EH (cell line): ENCODE measurements around the gene POLR3B.
"Not testable (repeated sequence)": the region's sequence is repeated elsewhere in the genome, so short reads cannot be mapped to it uniquely, and the experiment has no call there.

Source experiments
- DNase-seq: peaks from one replicate; pipeline ENCODE4 v3.0.0-alpha.2; 2015; ENCODE audit warnings: low read depth

POLR3B gene

GRCh38 chr12:106357549-106358395, at the start of gene POLR3B:
TSS of gene POLR3B (plus strand) at chr12:106357748. CDS start at chr12:106357880, 132 bp downstream.
- DNase-seq: peak; percentile 95

GRCh38 chr12:106308121-106308520, 49.4 kb upstream of the POLR3B start:
- no peak for DNase-seq

GRCh38 chr12:106308611-106309010, 48.9 kb upstream of the POLR3B start:
- DNase-seq: no peak

- peak; percentile 85 for DNase-seq
Observed at GRCh38 chr12:106309671-106310505, 47.7 kb upstream of the POLR3B start.

- no peak for DNase-seq
Observed at GRCh38 chr12:106310687-106311086, 46.9 kb upstream of the POLR3B start.

GRCh38 chr12:106311139-106311538, 46.4 kb upstream of the POLR3B start:
- DNase-seq: no peak

- not testable (repeated sequence) for DNase-seq
Observed at GRCh38 chr12:106313413-106313812, 44.1 kb upstream of the POLR3B start.

- DNase-seq: no peak
Observed at GRCh38 chr12:106315523-106315922, 42.0 kb upstream of the POLR3B start.

GRCh38 chr12:106317406-106318082, 40.0 kb upstream of the POLR3B start:
- no peak for DNase-seq

GRCh38 chr12:106321139-106321850, 36.3 kb upstream of the POLR3B start:
- DNase-seq: no peak

- DNase-seq: no peak
Observed at GRCh38 chr12:106323537-106323936, 34.0 kb upstream of the POLR3B start.

GRCh38 chr12:106327309-106327869, 30.2 kb upstream of the POLR3B start:
- DNase-seq: no peak

- DNase-seq: no peak
Observed at GRCh38 chr12:106328735-106329134, 28.8 kb upstream of the POLR3B start.

GRCh38 chr12:106329231-106329982, 28.1 kb upstream of the POLR3B start:
- DNase-seq: no peak

GRCh38 chr12:106331599-106331998, 25.9 kb upstream of the POLR3B start:
- DNase-seq: no peak

GRCh38 chr12:106332536-106332935, 25.0 kb upstream of the POLR3B start:
- DNase-seq: no peak

GRCh38 chr12:106333010-106333409, 24.5 kb upstream of the POLR3B start:
- no peak for DNase-seq

- no peak for DNase-seq
Observed at GRCh38 chr12:106333756-106334155, 23.8 kb upstream of the POLR3B start.

- peak; percentile 58 for DNase-seq
Observed at GRCh38 chr12:106341086-106341877, 16.3 kb upstream of the POLR3B start.
